ENCODE results near the gene PEG3. TPM values are rescaled to one million over a fixed set of nuclear protein-coding genes. Genes with fewer than 3 reads are reported as not detected.
"Not testable (repeated sequence)": the region's sequence is repeated elsewhere in the genome, so short reads cannot be mapped to it uniquely, and the experiment has no call there.

PEG3 gene
- total RNA-seq, 4 donors from 2014 or later: 9.8 to 24.1 (median 18.8) TPM

DNA sequence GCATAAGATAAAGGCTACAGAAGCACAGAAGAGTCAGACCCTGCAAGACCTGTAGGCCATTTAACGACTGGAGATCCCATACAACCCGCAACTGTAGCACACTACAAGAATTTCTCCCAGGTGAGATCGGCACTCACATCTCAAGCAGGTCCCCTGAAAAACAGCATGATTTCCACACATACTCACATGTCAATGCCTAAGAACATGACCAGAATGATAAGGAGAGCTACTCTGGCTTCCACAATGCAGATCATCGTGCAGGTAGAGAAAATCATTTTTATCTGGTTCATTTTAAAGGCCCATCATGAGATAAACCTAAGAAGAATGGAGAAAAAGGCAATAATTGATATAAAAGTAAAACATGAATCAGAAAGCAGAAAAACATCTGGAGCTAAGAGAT lies 17.5 kb upstream of the PEG3 start:
- intact Hi-C loops (cut with DNase I): no loop called here

DNA sequence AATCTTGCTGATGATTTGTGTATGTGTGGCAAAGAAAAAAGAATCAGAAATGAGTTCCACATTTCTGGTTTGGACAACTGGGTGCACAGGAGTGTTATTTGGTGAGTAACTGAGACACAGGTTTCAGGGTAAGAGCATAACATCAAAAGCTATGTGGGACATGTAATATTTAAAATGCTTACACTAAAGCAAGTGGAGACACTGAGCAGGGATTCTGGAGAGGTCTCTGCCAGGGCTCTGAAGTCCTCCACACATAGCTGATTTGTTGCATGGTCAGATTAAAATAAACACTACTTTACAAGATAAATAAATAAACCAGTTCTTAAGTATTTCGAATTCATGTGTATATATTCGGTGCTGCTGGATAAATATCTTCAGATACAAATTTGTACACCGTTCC lies 16.3 kb upstream of the PEG3 start:
- Histone ChIP-seq H3K27me3 (no peaks in the 10 kb centered on the region), H3K4me3 (replicated peaks in 1 of 3) (no peak overlapping the region), H3K4me1 (peaks cover 0 to 16% of the 10 kb centered on the region in 2 donors), H3K27ac (peak overlapping the region in 1 of 3 donors; percentile 10), H3K36me3 (no peaks in the 10 kb centered on the region), H3K9me3 (no peaks in the 10 kb centered on the region)
- 50 to 57% methylated on average over 3 of the region's 3 CpGs for WGBS, 2 donors
- TF ChIP-seq POLR2A (IDR thresholded peaks at IDR 0.05): no peak
- TF ChIP-seq, protein P1, sequence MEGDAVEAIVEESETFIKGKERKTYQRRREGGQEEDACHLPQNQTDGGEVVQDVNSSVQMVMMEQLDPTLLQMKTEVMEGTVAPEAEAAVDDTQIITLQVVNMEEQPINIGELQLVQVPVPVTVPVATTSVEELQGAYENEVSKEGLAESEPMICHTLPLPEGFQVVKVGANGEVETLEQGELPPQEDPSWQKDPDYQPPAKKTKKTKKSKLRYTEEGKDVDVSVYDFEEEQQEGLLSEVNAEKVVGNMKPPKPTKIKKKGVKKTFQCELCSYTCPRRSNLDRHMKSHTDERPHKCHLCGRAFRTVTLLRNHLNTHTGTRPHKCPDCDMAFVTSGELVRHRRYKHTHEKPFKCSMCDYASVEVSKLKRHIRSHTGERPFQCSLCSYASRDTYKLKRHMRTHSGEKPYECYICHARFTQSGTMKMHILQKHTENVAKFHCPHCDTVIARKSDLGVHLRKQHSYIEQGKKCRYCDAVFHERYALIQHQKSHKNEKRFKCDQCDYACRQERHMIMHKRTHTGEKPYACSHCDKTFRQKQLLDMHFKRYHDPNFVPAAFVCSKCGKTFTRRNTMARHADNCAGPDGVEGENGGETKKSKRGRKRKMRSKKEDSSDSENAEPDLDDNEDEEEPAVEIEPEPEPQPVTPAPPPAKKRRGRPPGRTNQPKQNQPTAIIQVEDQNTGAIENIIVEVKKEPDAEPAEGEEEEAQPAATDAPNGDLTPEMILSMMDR (IDR thresholded peaks at IDR 0.05): no peak
- intact Hi-C loops (cut with DNase I): no loop called here
- DNase-seq: no peak

More for the DNA sequence above, 17.5 kb upstream of the PEG3 start:
- 82 to 91% methylated on average over 4 of the region's 4 CpGs for WGBS, 2 donors
- H3K9me3 ChIP-seq: no peaks in the 10 kb centered on the region
- H3K27ac ChIP-seq: no peak overlapping the region
- H3K4me1 ChIP-seq: peaks cover 0 to 16% of the 10 kb centered on the region in 2 donors
- no peaks in the 10 kb centered on the region for H3K27me3 ChIP-seq
- H3K4me3 ChIP-seq (replicated peaks in 1 of 3): no peak overlapping the region
- H3K36me3 ChIP-seq: no peaks in the 10 kb centered on the region
- TF ChIP-seq, protein P1 (IDR thresholded peaks at IDR 0.05): no peak
- no peak for TF ChIP-seq POLR2A (IDR thresholded peaks at IDR 0.05)
- no peak for DNase-seq

DNA sequence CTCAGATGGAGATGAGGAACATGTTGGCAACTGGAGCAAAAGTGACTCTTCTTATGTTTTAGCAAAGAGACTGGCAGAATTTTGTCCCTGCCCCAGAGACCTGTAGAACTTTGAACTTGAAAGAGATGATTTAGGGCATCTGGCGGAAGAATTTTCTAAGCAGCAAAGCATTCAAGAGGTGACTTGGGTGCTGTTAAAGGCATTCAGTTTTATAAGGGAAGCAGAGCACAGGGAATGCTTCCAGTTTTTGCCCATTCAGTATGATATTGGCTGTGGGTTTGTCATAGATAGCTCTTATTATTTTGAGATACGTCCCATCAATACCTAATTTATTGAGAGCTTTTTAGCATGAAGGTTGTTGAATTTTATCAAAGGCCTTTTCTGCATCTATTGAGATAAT lies 11.8 kb upstream of the PEG3 start:
- intact Hi-C loops (cut with DNase I); H3K9me3 ChIP-seq; H3K4me3 ChIP-seq (replicated peaks in 1 of 3); DNase-seq; H3K27ac ChIP-seq; H3K27me3 ChIP-seq; H3K36me3 ChIP-seq: not testable (repeated sequence)
- WGBS, 2 donors: 88 to 90% methylated on average over 2 of the region's 2 CpGs
- peaks cover 0 to 15% of the 10 kb centered on the region in 2 donors for H3K4me1 ChIP-seq

DNA sequence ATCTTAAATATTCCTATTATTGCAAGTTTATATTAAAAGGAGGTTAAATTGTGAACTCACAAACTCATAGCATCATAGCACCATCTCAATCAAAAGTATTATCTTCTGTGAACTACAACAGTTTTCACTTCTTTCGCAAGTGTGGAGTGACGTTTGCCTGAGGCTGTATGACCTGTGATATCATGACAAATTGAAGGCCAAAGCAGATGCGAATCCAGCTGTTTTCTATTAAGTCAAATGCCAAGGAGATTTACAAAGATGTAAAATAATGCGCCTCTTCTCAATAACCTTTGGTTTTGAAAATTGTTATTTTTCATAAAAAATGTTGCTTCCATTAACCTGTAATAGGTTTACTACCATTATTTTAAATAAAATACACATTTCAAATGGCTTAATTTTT lies 7.6 kb upstream of the PEG3 start:
- TF ChIP-seq, protein P1 (IDR thresholded peaks at IDR 0.05): no peak
- TF ChIP-seq POLR2A (IDR thresholded peaks at IDR 0.05): no peak
- DNase-seq: no peak
- 82 to 85% methylated on average over 4 of the region's 4 CpGs for WGBS, 2 donors
- Histone ChIP-seq H3K27me3 (no peaks in the 10 kb centered on the region), H3K4me3 (replicated peaks in 1 of 3) (no peak overlapping the region), H3K4me1 (no peaks in the 10 kb centered on the region), H3K27ac (no peak overlapping the region), H3K36me3 (no peaks in the 10 kb centered on the region), H3K9me3 (no peaks in the 10 kb centered on the region)
- intact Hi-C loops (cut with DNase I): no loop called here

DNA sequence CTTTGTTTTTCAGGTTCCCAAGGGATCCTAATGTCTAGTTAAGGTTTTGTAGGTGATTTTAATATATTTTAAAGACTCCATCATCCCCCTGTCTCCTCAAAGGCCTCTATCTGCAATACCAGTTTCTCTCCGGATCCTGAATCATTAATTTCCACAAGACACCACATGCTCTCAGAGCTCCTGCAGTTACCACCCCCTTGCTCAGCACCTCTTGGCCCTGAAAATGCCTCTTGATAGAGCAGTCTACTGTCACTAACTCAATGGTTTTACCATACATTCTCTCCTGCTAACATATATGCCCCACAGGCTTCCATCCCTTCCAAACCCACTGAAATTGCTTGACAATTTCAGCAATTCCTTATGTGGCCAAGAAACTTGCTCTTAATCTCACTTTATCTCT lies 1.9 kb upstream of the PEG3 start:
- no peaks in the 10 kb centered on the region for H3K9me3 ChIP-seq
- no peak overlapping the region for H3K4me3 ChIP-seq (replicated peaks in 1 of 3)
- H3K4me1 ChIP-seq: no peaks in the 10 kb centered on the region
- 79 to 81% methylated on average over 1 of the region's 1 CpG for WGBS, 2 donors
- intact Hi-C loops (cut with DNase I): no loop called here
- H3K27ac ChIP-seq: no peak overlapping the region
- TF ChIP-seq, protein P1 (IDR thresholded peaks at IDR 0.05): no peak
- TF ChIP-seq POLR2A (IDR thresholded peaks at IDR 0.05): no peak
- H3K27me3 ChIP-seq: no peaks in the 10 kb centered on the region
- no peak for DNase-seq
- no peaks in the 10 kb centered on the region for H3K36me3 ChIP-seq

DNA sequence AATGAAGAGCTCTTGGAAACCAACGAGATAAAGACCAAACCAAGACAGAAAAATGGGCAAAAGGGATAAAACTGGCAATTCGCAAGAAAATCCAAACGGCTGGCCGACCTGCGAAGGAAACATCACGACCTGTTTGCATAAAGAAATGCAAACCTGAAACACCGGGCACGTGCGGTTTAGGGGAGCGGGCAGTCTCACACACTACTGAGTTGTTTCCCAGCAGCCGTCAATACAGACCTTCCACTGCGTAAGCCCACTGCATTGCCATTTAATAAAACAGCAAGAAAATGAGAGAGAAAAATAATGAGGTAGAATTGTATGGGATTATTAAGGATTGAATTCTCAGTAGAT lies 642 bp upstream of the PEG3 start:
- no peaks in the 10 kb centered on the region for H3K27me3 ChIP-seq
- no peaks in the 10 kb centered on the region for H3K9me3 ChIP-seq
- H3K4me1 ChIP-seq: peaks cover 0 to 3% of the 10 kb centered on the region in 2 donors
- no peaks in the 10 kb centered on the region for H3K36me3 ChIP-seq
- 45 to 53% methylated on average over 12 of the region's 12 CpGs for WGBS, 2 donors
- DNase-seq: no peak
- no peak for TF ChIP-seq POLR2A (IDR thresholded peaks at IDR 0.05)
- TF ChIP-seq, protein P1 (IDR thresholded peaks at IDR 0.05): no peak
- H3K4me3 ChIP-seq (replicated peaks in 1 of 3): no peak overlapping the region
- H3K27ac ChIP-seq: no peak overlapping the region
- intact Hi-C loops (cut with DNase I): no loop called here

All from thyroid gland (tissue), 4 donors.